NT2/D1 (cell line): ENCODE data around the gene CDCP1.

Experiments
- DNase-seq: peaks from one replicate; pipeline ENCODE4 v3.0.0-alpha.2; 2011; ENCODE audit warnings: low read depth, low spot score
- H3K27me3 ChIP-seq: 2 replicates; pipeline ENCODE4 v1.6.0; 2011; ENCODE audit warnings: mild to moderate bottlenecking; ENCODE audit not compliant: insufficient read length, insufficient read depth
- H3K36me3 ChIP-seq: 2 replicates; pipeline ENCODE4 v1.6.1; 2011; ENCODE audit warnings: mild to moderate bottlenecking, low read length, mixed read lengths; ENCODE audit not compliant: insufficient read depth, insufficient read length
- H3K4me1 ChIP-seq: 2 replicates; pipeline ENCODE4 v1.5.1; 2011; ENCODE audit not compliant: insufficient read depth, insufficient read length
- H3K4me3 ChIP-seq: 2 replicates; pipeline ENCODE4 v1.5.1; 2011; ENCODE audit warnings: low read depth; ENCODE audit not compliant: insufficient read length
- H3K9ac ChIP-seq: 2 replicates; pipeline ENCODE4 v1.6.0; 2011; ENCODE audit warnings: low read depth; ENCODE audit not compliant: insufficient read length
- H3K9me3 ChIP-seq: 2 replicates; pipeline ENCODE4 v1.5.1; 2011; ENCODE audit warnings: mild to moderate bottlenecking, low read length; ENCODE audit not compliant: insufficient read depth
- SUZ12 ChIP-seq: IDR thresholded peaks from 2 replicates; pipeline ENCODE4 v1.6.1; 2011; ENCODE audit not compliant: insufficient read length, insufficient read depth; ENCODE audit errors: extremely low read depth
- YY1 ChIP-seq: IDR thresholded peaks from 2 replicates; pipeline ENCODE4 v1.6.1; 2011; ENCODE audit not compliant: insufficient read length, insufficient read depth
- ZNF274 ChIP-seq: IDR thresholded peaks from 2 replicates; pipeline ENCODE4 v1.6.1; 2011; ENCODE audit warnings: mild to moderate bottlenecking, low read depth, low read length

CDCP1 gene

GRCh38 chr3:45134758-45135521 is 11.2 kb downstream of the CDCP1 start:
- TF ChIP-seq SUZ12 (no peak), YY1 (no peak), ZNF274 (no peak)
- Histone ChIP-seq H3K27me3 (no peaks in the 10 kb centered on the region), H3K36me3 (no peaks in the 10 kb centered on the region), H3K4me3 (no peak overlapping the region), H3K9me3 (no peaks in the 10 kb centered on the region), H3K4me1 (peaks cover 5% of the 10 kb centered on the region), H3K9ac (no peak overlapping the region)
- DNase-seq: no peak

- no peak overlapping the region for H3K4me3 ChIP-seq
- no peak for DNase-seq
- H3K27me3 ChIP-seq: no peaks in the 10 kb centered on the region
- TF ChIP-seq ZNF274 (no peak), YY1 (no peak)
- H3K4me1 ChIP-seq: peaks cover 2% of the 10 kb centered on the region
- no peaks in the 10 kb centered on the region for H3K36me3 ChIP-seq
- no peaks in the 10 kb centered on the region for H3K9me3 ChIP-seq
- H3K9ac ChIP-seq: no peak overlapping the region
Observed at GRCh38 chr3:45132568-45133211, 13.5 kb downstream of the CDCP1 start.

- no peak overlapping the region for H3K9ac ChIP-seq
- H3K4me3 ChIP-seq: no peak overlapping the region
- H3K9me3 ChIP-seq: no peaks in the 10 kb centered on the region
- no peaks in the 10 kb centered on the region for H3K27me3 ChIP-seq
- no peak for DNase-seq
- no peak for TF ChIP-seq ZNF274
- TF ChIP-seq SUZ12: no peak
- TF ChIP-seq YY1: no peak
- peaks cover 2% of the 10 kb centered on the region for H3K4me1 ChIP-seq
- no peaks in the 10 kb centered on the region for H3K36me3 ChIP-seq
Observed at GRCh38 chr3:45131201-45131600, 15.0 kb downstream of the CDCP1 start.

GRCh38 chr3:45130476-45130875 is 15.7 kb downstream of the CDCP1 start:
- Histone ChIP-seq H3K9me3 (no peaks in the 10 kb centered on the region), H3K27me3 (no peaks in the 10 kb centered on the region), H3K4me1 (peaks cover 2% of the 10 kb centered on the region), H3K4me3 (no peak overlapping the region), H3K9ac (no peak overlapping the region), H3K36me3 (no peaks in the 10 kb centered on the region)
- TF ChIP-seq YY1: no peak
- no peak for TF ChIP-seq ZNF274
- TF ChIP-seq SUZ12: no peak
- DNase-seq: no peak

GRCh38 chr3:45128950-45129349 is 17.2 kb downstream of the CDCP1 start:
- DNase-seq: no peak
- TF ChIP-seq SUZ12 (no peak), YY1 (no peak), ZNF274 (no peak)
- no peaks in the 10 kb centered on the region for H3K36me3 ChIP-seq
- no peaks in the 10 kb centered on the region for H3K27me3 ChIP-seq
- peaks cover 2% of the 10 kb centered on the region for H3K4me1 ChIP-seq
- no peaks in the 10 kb centered on the region for H3K9me3 ChIP-seq
- H3K4me3 ChIP-seq: no peak overlapping the region
- H3K9ac ChIP-seq: no peak overlapping the region

GRCh38 chr3:45127130-45127822 is 18.9 kb downstream of the CDCP1 start:
- TF ChIP-seq SUZ12: no peak
- no peak for TF ChIP-seq ZNF274
- no peak for TF ChIP-seq YY1
- Histone ChIP-seq H3K4me1 (no peaks in the 10 kb centered on the region), H3K9ac (no peak overlapping the region)

GRCh38 chr3:45126730-45127129 is 19.4 kb downstream of the CDCP1 start:
- Histone ChIP-seq H3K9me3 (no peaks in the 10 kb centered on the region), H3K4me1 (no peaks in the 10 kb centered on the region), H3K36me3 (no peaks in the 10 kb centered on the region), H3K9ac (no peak overlapping the region), H3K27me3 (no peaks in the 10 kb centered on the region), H3K4me3 (no peak overlapping the region)
- no peak for DNase-seq
- TF ChIP-seq ZNF274 (no peak), YY1 (no peak), SUZ12 (no peak)

More at GRCh38 chr3:45127130-45127822, 18.9 kb downstream of the CDCP1 start:
- H3K4me3 ChIP-seq: no peak overlapping the region
- H3K9me3 ChIP-seq: no peaks in the 10 kb centered on the region
- H3K36me3 ChIP-seq: no peaks in the 10 kb centered on the region
- no peaks in the 10 kb centered on the region for H3K27me3 ChIP-seq
- DNase-seq: no peak
